Heart right ventricle (tissue), 16 donors: ENCODE data around the gene BST2. TPM values are rescaled to one million over a fixed set of nuclear protein-coding genes. Genes with fewer than 3 reads are reported as not detected.

ENCODE experiments used
- ATAC-seq, 8 donors: fragments of 200-7000 bp; cut with Tn5 transposase; one replicate each; pipeline ENCODE4 v1.9.1; 2020; ENCODE audit warnings: mild to moderate bottlenecking in 8 of 8, moderate library complexity in 8 of 8, moderate number of reproducible peaks in 1 of 8
- DNase-seq, 2 donors: peaks; one replicate each; pipeline ENCODE4 v3.0.0-alpha.2; 2020
- H3K27ac ChIP-seq, 10 donors: fragments of 200-600 bp; sonication (generic) in 2 of 10; one replicate each; pipeline versions ENCODE4 v1.5.0 to v1.8.0; 2020 to 2022; ENCODE audit warnings: mild to moderate bottlenecking in 3 of 10
- H3K27me3 ChIP-seq, 7 donors: fragments of 200-600 bp; one replicate each; pipeline ENCODE4 v1.8.0; 2021 to 2022; ENCODE audit warnings: mild to moderate bottlenecking in 2 of 7
- H3K36me3 ChIP-seq, 9 donors: fragments of 200-600 bp; sonication (generic) in 1 of 9; one replicate each; pipeline versions ENCODE4 v1.5.0 to v1.8.0; 2020 to 2022; ENCODE audit warnings: mild to moderate bottlenecking in 2 of 9
- H3K4me1 ChIP-seq, 9 donors: fragments of 200-600 bp; sonication (generic) in 1 of 9; one replicate each; pipeline versions ENCODE4 v1.5.0 to v1.8.0; 2020 to 2022; ENCODE audit warnings: mild to moderate bottlenecking in 4 of 9
- H3K4me3 ChIP-seq, 10 donors: fragments of 200-600 bp; sonication (generic) in 2 of 10; one replicate each; pipeline versions ENCODE4 v1.5.0 to v1.8.0; 2020 to 2022; ENCODE audit warnings: mild to moderate bottlenecking in 7 of 10, moderate library complexity in 2 of 10
- H3K9me3 ChIP-seq, 11 donors: fragments of 200-600 bp in 10 of 11; sonication (generic) in 2 of 11; one replicate each; pipeline versions ENCODE4 v1.5.0 to v1.8.0; 2013 to 2022; ENCODE audit warnings: mild to moderate bottlenecking in 2 of 11, control low read depth in 1 of 11, moderate library complexity in 1 of 11
- WGBS, 2 donors: extraction: QIAGEN DNeasy Blood & Tissue Kit; methylation state at CpG; one replicate each; pipeline ENCODE4 v1.1.7; 2013; ENCODE audit warnings: inconsistent platforms in 1 of 2; 5-methylcytosine and 5-hydroxymethylcytosine counted together
- intact Hi-C, 10 donors: fragments of 100-400 bp; cut with DNase I; formaldehyde crosslinking; loops; one replicate each; pipeline versions ENCODE4 v1.11.1 to v1.14.2; 2022
- polyA plus RNA-seq, 2 donors: library from polyadenylated mRNA; stranded (reverse); fragments of 200-250 nt; gene quantifications; one replicate each; pipeline ENCODE4 v1.2.3, GENCODE V29; 2013
- total RNA-seq, 10 donors: library from RNA; stranded (reverse); fragmentation: NEBNext Ultra II Directional in 3 of 10; extraction: Animal tissue kit (Norgen Biotek cat#: 25700) in 3 of 10; gene quantifications; one replicate each; pipeline versions ENCODE4 v1.2.1 to v1.2.4, GENCODE V29; 2021 to 2023
- TF ChIP-seq, protein P1 (sequence below), 9 donors: fragments of 200-600 bp; sonication (generic) in 2 of 9; IDR thresholded peaks; one replicate each; pipeline versions ENCODE4 v1.5.0 to v1.8.0; 2021 to 2022; ENCODE audit warnings: antibody characterized with exemption in 9 of 9, mild to moderate bottlenecking in 5 of 9, moderate library complexity in 1 of 9
- donor health status: Arrhythmogenic right ventricular cardiomyopathy.
- donor health status: ischemic (EF 13 %, LVEDD 7.1; RV severe dilation, severe dysfunction).
- donor health status: healthy with polysubstance abuse.
- donor health status: DM: no; HTN: yes; CAD: no.
- donor health status: DM: no; HTN: no; CAD: no.
- donor health status: ischemic (EF 25% LVEDD 6.9; RV normal size, moderate dysfunction).
- donor health status: ischemic (EF 25% LVEDD 5.7; RV mildly dilated, moderate dysfunction).
- donor health status: healthy.
- donor health status: DM: yes; HTN: yes; CAD: no.
- donor health status: Ischemic cardiomyopathy.
- donor health status: ischemic (EF 35%, LVEDD 5.7; RV mildly dilated, moderate dysfunction).
- donor health status: nonischemic (EF 11% LVEDD 7.7; RV severe dilation, severe dysfunction).
- donor health status: DM: yes; HTN: yes; CAD: no.
- donor health status: PGD.
- donor health status: ischemic (EF 29% LVEDD 5.4; RV normal size, mild dysfunction).
- donor health status: nonischemic (EF 23%, LVEDD 6.1; RV moderate dilation, normal function).

The BST2 gene
- total and polyA plus RNA-seq, 12 donors, result 22.7 to 75.4 (median 37.7) TPM

DNA sequence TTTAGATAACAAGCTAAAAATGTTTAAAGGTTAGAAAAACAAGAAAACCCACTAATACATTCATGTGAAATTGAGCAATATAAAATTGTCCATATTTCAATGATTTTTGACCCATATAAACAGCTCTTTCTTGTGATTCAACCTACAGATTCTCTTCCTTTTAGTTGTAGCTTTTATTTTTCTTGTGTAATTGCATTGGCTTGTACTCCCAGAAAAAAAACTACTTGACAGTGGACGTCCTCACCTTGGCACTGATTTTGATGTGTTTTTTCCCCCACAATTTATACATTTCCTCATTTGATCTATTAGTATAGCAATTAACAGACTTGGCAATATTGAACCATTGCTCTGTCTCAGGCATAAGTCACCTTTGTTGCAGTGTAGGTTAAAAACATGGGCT is 16.1 kb downstream of the BST2 start:
- no peak for ATAC-seq
- 55 to 67% methylated on average over 1 of the region's 1 CpG for WGBS, 2 donors
- Histone ChIP-seq H3K27me3 (peaks cover 0 to 42% (median 11%) of the 10 kb centered on the region in 7 donors), H3K27ac (no peak overlapping the region), H3K9me3 (peaks cover 0 to 12% (median 0%) of the 10 kb centered on the region in 11 donors), H3K4me1 (peaks cover 0 to 33% (median 20%) of the 10 kb centered on the region in 9 donors), H3K4me3 (no peak overlapping the region), H3K36me3 (no peaks in the 10 kb centered on the region)
- intact Hi-C loops, result loop anchor here in 5 of 10 donors (5.0 to 10.0 kb wide), 2 partner anchors 94 to 97 kb away; no protein-coding TSS in a partner anchor
- no peak for DNase-seq
- TF ChIP-seq, protein P1, sequence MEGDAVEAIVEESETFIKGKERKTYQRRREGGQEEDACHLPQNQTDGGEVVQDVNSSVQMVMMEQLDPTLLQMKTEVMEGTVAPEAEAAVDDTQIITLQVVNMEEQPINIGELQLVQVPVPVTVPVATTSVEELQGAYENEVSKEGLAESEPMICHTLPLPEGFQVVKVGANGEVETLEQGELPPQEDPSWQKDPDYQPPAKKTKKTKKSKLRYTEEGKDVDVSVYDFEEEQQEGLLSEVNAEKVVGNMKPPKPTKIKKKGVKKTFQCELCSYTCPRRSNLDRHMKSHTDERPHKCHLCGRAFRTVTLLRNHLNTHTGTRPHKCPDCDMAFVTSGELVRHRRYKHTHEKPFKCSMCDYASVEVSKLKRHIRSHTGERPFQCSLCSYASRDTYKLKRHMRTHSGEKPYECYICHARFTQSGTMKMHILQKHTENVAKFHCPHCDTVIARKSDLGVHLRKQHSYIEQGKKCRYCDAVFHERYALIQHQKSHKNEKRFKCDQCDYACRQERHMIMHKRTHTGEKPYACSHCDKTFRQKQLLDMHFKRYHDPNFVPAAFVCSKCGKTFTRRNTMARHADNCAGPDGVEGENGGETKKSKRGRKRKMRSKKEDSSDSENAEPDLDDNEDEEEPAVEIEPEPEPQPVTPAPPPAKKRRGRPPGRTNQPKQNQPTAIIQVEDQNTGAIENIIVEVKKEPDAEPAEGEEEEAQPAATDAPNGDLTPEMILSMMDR (IDR thresholded peaks at IDR 0.05), result no peak

DNA sequence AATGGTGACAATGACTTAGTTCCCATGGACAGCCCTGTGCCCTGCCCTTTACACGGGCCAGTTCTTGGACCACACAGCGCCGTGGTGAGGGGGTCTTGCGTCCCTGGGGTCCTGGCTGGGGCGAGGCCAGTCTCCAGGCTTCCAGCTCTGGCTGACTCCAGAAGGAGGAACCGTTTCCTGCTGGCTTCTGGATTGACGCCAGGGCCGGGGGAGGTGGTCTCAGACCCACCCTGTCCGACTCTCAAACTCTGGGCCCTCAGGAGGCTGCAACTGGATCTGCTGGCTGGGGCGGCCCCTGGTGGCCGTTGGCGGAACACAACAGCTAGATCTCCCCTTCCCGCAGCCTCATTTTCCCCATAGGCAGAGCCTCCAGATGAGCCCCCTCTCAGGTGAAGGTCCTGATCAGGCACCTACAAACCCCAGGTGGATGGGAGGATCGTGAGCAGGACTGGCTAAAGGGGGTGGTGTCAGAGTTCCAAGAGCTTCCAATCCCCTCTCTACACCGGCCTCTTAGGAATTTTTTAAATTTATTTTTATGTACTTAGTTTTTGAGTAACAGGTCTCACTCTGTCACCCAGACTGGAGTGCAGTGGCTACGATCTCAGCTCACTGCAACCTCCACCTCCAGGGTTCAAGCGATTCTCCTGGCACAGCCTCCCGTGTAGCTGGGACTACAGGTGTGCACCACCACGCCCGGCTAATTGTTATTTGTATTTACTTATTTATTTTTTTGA is 19.4 kb downstream of the BST2 start:
- Histone ChIP-seq H3K27me3 (peaks cover 0 to 15% (median 0%) of the 10 kb centered on the region in 7 donors), H3K4me3 (no peak overlapping the region), H3K27ac (no peak overlapping the region), H3K36me3 (no peaks in the 10 kb centered on the region), H3K9me3 (peaks cover 0 to 12% (median 0%) of the 10 kb centered on the region in 11 donors), H3K4me1 (peaks cover 0 to 30% (median 18%) of the 10 kb centered on the region in 9 donors)
- ATAC-seq (peak; percentile 49 to 80 (median 66)), DNase-seq (peak; percentile 67 to 72)
- intact Hi-C loops, result loop anchor here (1.0 to 10.0 kb wide), 7 partner anchors 39 to 95 kb away; no protein-coding TSS in a partner anchor
- WGBS, 2 donors, result 28 to 32% methylated on average over 20 of the region's 20 CpGs
- TF ChIP-seq, protein P1 (IDR thresholded peaks at IDR 0.05), result peak; percentile 73 to 95 (median 93)

DNA sequence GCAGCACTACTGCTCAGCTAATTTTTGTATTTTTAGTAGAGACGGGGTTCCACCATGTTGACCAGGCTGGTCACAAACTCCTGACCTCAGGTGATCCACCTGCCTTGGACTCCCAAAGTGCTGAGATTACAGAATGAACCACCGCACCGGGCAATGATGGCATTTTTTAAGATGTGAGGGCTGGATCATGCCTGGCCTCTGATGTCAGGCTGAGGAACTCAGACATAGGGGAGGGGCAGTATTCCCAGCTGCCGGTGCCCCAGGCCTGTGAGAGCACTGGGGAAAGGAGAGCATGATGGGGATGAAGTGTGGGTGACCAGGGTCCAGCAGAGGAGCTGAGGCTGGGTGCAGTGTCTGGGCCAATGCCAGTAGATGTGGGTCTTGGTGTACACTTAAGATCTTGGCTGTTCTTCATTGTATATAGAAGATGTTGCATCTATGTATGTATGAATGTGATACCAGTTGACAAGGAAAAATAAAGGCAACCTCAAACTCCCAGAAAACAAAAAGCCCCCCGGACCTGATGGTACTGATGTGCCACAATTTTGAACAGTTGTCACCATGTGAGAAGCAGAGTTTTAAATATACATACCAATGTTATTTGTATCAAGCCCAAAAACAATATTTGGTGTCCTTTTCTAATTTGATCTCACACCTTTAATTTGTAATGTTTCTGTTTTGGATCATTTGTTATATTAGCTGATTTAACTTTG is 24.8 kb downstream of the BST2 start:
- WGBS, 2 donors, result 93 to 95% methylated on average over 5 of the region's 5 CpGs
- peaks cover 0 to 4% (median 0%) of the 10 kb centered on the region in 11 donors for H3K9me3 ChIP-seq
- intact Hi-C loops, result loop anchor here in 2 of 10 donors (10.0 kb wide), 1 partner anchor 86 kb away; no protein-coding TSS in a partner anchor
- H3K4me1 ChIP-seq, result peaks cover 0 to 46% (median 29%) of the 10 kb centered on the region in 9 donors
- H3K27me3 ChIP-seq, result peaks cover 0 to 9% (median 0%) of the 10 kb centered on the region in 7 donors
- H3K27ac ChIP-seq, result no peak overlapping the region
- H3K4me3 ChIP-seq, result no peak overlapping the region
- ATAC-seq (no peak), DNase-seq (no peak)
- TF ChIP-seq, protein P1 (IDR thresholded peaks at IDR 0.05), result no peak
- no peaks in the 10 kb centered on the region for H3K36me3 ChIP-seq

DNA sequence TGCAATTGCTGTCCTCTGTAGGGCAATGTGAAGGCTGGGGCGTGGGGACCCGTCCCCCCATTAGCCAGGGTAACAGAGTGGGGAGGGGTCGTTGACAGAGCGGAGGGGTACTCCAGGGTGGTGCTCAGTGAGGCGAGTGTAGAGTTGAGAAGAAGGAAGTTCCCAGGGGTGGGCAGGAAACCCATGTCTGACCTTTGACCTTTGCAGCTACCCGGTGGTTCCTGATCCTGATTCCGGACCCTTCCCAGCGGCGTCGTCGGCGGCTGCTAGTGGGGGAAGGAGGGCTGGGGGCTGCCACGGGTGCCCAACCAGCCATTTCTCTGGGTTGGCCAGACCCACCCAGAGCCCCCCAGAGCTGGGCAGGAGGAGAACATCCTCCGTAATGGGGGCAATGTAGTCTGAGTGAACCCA is 26.2 kb downstream of the BST2 start:
- peaks cover 0 to 9% (median 0%) of the 10 kb centered on the region in 7 donors for H3K27me3 ChIP-seq
- H3K9me3 ChIP-seq, result peaks cover 0 to 4% (median 0%) of the 10 kb centered on the region in 11 donors
- no peak for DNase-seq
- peaks cover 0 to 44% (median 29%) of the 10 kb centered on the region in 9 donors for H3K4me1 ChIP-seq
- 33% methylated on average over 14 of the region's 14 CpGs for WGBS, 2 donors
- intact Hi-C loops, result no loop called here
- ATAC-seq, result peak in 1 of 8 donors; percentile 16
- TF ChIP-seq, protein P1 (IDR thresholded peaks at IDR 0.05), result no peak
- H3K27ac ChIP-seq, result no peak overlapping the region
- no peaks in the 10 kb centered on the region for H3K36me3 ChIP-seq
- H3K4me3 ChIP-seq, result no peak overlapping the region
